GM19351 (cell line): ENCODE results near the gene SLC6A12.
"Not testable (repeated sequence)": the region's sequence is repeated elsewhere in the genome, so short reads cannot be mapped to it uniquely, and the experiment has no call there.

Experiments used
- ATAC-seq: cut with Tn5 transposase; IDR thresholded peaks from one replicate; pipeline ENCODE4 v1.9.1; 2021; ENCODE audit warnings: mild to moderate bottlenecking, moderate library complexity; ENCODE audit not compliant: unreplicated experiment

Gene SLC6A12

DNA sequence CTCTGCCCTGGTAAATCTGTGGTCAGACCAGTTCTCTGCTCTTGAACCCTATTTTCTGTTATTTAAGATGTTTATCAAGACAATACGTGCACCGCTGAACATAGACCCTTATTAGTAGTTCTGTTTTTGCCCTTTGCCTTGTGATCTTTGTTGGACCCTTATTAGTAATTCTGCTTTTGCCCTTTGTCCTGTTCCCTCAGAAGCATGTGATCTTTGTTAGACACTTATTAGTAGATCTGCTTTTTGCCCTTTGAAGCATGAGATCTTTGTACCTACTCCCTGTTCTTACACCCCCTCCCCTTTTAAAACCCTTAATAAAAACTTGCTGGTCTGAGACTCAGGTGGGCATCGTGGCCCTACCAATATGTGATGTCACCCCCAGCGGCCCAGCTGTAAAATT is 22.0 kb upstream of the SLC6A12 start:
- not testable (repeated sequence) for ATAC-seq

DNA sequence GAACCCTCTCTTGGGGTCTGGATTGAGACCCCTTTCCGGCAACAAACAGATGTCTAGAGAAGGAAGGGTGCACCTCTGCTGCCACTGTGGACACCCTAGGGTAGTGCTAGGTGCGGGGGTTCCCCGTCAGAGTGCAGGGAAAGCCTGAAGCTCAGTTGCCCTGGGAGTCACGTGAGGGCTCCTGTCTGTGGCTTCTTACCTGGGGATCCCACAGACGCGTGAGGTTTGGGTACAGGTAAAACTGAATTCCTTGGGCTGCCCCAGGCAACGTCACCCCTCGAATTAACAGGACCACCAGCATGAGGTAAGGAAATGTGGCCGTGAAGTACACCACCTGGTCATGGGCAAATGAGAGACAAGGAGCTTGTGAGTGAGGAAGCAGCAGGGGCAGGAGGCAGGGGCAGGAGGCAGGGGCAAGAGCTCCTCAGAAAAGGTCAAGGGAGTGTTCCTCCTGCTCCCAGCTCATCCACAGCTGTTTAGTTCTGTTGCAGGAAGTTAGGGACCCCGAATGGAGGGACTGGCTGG is 21.0 kb upstream of the SLC6A12 start:
- no peak for ATAC-seq

DNA sequence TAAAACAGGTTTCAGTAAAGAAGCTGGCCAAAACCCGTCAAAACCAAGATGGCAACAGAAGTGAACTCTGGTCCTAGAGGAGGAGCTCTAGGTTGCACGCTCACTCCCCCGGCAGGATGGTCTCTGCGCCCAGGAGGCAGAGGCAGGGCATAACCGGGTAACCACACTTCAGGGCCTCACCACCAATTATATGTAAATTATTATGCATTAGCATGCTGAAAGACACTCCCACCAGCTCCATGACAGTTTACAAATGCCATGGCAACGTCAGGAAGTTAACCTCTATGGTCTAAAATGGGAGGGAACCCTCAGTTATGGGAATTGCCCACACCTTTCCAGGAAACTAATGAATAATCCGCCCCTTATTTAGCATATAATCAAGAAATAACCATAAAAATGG is 20.1 kb upstream of the SLC6A12 start:
- ATAC-seq, result no peak

DNA sequence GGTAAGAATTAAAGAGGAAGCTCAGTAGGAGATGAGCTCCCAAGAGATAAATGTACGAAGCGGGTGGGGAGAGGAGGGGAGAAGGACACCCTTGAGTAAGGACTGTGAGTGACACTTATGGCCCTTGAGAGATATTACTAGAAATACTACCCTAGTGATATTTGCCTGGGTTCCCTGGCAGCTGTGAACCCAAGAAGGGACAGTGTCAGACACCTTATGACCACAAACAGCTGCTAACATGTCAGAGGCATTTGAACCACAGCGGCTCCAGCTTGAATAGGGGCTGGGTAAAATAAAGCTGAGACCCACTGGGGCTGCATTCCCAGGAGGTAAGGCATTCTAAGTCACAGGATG is 19.6 kb upstream of the SLC6A12 start:
- no peak for ATAC-seq

DNA sequence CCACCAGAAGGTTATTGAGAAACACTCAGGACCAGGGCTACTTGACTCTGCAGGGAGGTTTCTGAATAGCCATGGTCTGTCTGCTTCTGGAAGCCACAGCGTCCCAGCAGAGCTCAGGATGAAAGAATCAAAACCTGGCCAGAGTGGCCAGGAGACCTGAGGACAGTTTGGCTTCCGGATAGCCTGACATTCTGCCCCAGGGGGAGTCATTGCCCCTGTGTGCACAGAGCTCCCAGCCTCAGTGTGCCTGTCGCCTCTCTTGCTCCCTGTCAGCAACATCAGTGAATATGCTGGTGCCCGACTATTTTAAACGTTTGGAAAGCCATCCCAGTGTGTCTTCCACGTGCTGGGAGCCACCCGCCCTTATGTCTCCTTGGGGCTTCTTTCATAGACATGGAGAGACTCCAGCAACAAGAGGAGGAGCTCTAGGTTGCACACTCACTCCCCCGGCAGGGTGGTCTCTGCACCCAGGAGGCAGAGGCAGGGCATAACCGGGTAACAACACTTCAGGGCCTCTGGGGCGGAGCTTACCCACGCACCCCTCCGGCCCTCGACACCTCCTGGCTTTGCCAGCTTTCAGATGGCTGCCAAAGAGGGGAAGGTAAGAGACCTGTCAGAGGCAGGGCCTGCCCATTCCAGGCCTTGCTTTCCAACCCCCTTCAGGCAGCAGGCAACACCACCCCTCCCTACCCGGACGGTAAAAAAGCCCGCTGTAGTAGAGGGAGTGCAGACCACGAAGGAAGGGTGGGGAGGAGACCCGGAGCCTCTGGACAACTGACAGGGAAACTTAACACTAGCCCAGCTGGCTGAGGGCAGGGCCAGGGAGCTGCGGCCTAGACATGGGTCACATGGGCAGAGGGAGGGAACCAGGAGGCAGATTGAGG is 19.0 kb upstream of the SLC6A12 start:
- no peak for ATAC-seq

DNA sequence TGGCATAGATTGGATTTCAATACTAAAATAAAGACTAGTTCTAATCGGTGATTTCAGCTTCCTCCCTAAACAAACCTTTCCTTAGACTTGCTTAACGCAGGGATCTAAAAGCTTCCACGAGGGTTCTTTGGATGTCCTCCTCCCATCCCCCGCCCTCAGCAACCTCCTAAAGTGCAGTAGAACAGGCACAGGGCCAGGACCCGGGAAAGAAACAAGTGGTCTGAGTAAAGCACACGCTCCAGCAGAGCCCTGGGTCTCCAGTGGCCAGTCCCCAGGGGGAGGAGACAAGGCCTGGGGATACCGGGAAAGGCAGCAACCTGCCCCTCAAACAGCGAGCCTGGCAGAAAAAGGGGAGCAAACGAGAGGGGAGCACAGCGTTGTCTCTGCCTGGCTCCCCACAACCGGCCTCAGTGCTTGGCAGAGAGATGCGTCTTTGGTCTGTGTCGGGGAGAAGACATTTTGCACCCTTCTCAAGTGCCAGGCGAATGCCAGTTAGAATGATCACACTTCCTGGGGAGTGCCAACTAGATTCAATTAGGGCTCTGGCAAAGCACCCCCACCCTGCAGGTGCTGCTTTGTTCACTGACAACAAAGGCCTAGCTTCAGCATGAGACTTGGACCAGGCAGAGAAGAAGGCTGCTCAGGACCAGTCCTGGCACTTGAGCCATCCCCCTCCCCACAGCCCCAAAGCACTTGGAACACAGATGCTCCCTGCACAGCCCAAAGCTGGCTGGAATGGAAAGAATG is 17.1 kb upstream of the SLC6A12 start:
- ATAC-seq, result no peak

DNA sequence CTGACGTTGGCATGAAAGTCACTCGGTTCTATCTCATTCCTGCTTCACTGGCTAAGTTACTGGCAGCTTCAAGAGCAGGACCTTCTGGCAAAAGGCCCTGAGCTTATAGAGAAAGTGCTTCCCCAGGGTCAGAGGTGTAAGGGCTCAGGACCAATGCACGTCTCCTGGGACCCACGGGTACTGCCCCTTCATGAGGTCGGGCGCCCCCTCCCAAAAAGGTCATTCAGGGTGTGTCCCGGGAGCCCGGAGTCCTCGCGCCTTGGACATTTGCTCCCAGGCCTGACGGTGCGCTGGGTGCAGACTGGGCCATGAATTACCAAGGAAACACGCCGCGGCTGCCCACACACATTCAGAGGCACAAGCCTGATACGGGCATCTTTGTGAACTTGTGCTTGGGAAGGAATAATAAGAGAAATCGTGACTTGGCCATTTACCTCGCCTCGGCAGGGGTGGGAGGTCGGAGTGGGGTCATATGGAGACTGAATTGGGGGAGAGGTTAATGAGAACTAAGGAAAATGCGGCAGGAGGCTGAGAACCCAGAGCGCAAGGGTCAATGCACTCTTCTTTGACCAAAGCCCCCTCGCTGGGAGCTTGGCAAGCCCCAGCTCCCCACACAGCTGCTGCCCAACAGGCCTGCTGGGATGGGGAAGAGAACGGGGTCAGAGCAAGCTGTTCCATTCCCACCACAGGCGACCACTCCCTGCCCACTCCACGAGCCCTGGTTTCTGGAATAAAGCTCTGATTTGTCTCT is 15.7 kb upstream of the SLC6A12 start:
- ATAC-seq, result no peak

DNA sequence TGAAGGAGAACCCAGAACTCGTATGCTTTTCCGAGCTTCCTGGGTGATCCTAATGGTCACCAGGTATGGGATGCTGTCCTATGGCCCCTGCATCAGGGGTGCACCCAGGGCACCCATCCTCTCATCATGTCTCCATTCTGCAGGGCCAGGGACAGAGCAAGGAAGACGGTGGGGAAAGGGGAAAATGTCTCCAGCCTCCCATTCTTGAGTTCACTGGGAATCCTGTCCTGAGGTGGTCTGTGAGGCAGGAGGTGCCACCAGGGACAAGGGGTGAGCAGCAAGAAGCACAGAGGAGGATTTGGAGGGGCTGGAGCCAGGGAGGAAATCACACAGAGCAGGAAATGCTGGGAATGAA is 14.9 kb upstream of the SLC6A12 start:
- ATAC-seq, result no peak

DNA sequence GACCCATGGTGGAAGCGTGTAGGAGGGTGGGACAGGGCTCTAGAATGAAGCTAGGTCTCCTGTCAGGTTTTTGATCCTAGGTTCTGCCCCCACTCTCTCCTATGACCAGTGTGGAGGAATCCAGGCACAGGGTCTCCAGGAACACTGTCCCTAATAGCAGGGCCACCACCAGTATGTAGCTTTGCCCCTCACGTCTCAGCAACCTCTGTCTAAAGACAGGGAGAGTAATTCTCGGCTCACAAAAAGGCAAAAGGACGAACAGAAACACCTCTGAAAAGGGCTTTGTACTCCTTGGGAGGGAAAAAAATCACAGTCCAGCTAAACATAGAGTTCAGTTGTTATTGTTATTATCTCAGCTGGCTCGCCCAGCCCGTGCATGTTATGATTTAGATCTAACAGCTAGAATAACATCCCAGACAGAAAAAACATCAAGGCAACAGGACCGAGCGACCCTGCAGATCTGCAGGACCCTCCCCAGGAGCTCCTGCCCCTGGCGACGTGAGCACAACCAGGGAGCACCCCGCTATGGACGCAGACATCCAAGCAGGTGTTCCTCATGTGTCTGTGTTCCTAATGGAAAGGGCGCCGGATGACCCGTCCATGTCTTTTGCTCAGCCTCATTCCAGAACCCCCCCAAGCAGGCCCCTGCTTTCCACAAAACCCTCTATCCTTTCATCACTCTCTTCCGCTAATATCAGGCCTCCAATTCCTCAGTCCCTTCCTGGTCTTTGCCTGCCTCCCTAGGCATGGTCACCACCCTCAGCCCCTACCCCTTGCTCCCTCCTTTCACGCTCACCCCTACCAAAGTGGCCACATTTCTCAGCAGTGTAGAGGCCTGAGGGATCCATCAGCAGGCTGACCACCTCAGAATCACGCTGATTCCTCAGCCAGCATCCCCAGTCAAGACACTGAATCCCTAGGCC is 14.2 kb upstream of the SLC6A12 start:
- ATAC-seq, result no peak

DNA sequence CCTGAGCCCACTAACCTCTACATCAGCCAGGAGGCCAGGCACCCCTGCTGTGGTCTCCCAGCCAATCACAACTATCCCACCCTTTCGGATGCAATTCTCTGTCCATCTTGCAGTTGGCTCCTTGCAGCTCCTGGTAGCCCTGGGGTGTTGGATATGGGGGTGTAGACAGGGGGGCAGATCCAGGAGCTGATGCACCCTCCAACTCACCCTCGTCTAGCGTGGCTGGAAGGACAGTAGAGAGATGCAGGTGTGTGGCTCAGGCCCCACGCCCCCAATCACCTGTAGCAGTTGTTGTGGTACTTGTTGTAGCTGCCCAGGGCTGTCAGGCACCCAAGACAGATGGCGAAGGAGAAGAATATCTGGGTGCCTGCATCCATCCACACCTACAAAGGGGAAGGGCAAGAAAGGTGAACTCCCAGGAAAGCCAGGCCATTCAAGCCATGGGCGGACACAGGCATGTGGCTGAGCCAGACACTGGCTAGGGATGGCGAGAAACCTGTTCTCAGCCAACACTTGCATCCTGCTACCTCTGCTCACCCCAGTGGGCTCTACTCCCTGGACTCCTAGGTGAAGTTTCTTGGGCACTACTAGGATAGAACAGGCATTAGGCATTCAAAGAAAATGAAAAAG is 13.4 kb upstream of the SLC6A12 start:
- ATAC-seq, result no peak

DNA sequence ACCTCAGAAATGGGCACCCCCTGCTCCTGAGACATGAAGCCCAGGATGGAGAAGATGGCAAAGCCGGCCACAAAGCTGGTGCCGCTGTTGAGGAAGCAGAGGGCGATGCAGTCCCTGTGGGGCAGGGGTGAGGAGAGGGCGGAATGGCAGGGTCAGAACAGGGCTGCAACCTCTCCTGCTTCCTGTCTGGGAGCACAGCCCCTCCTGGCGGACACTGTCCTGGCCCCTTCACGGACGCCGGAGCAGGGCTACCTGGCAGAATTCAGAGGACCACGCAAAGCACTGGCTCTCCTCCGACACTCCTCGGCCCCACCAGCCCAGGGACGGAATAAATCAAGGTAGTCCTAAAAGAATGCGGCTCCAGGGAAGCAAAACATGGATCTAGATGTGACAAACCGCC is 12.4 kb upstream of the SLC6A12 start:
- ATAC-seq, result no peak

DNA sequence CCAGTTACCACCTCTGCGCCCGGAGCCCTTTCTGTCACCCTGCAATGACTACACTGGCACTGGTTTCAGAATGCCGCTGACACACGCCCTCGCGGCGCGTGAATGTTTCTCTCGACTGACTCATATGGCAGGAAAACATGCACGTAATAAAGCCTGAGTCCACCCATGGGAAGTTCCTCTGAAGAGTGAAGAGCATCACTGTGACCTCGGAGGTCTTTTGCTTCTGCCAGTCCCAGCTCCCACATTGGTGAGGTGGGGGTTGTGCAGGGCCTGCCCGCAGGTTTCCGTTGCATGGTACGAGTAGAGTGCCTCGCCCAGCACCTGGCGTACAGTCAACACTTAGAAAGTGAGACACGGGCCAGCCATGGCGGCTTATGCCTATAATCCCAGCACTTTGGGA is 11.1 kb upstream of the SLC6A12 start:
- no peak for ATAC-seq

DNA sequence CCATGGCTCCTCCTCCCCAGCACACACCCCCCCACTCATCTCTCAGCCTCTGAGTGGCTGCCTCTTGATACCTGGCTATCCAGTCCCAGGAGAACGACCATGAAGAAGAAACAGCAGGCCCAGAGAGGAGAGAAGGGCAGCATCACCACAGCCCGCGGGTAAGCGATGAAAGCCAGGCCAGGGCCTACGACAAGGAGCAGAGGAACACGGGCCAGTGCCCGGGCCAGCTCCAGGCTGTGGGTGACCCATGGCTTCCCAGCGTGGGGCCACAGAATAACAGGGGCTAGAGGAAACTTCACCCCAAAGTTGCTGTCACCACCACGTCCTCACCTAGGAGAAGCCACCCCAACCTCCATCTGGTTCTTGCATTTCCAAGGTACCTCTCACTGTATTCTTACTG is 10.4 kb upstream of the SLC6A12 start:
- ATAC-seq, result no peak

DNA sequence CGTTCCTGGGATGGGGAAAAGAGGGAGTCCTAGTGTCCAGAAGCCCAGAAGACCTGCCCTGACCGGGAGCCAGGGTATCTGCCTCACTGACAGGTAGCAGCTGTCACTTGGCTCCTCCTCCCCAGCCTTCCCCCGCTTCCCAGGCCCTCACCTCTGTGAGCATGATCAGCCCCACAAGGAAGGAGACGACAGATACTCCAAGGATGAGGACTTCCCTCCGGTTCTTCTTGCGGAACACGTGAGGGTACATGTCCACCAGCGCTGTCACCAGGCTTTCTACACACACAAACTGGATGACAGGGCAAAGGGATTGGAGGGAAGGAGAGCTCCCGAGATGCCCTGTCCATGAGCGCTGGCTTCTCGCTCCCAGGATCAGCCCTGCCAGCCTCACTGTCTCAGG is 9.9 kb upstream of the SLC6A12 start:
- no peak for ATAC-seq

DNA sequence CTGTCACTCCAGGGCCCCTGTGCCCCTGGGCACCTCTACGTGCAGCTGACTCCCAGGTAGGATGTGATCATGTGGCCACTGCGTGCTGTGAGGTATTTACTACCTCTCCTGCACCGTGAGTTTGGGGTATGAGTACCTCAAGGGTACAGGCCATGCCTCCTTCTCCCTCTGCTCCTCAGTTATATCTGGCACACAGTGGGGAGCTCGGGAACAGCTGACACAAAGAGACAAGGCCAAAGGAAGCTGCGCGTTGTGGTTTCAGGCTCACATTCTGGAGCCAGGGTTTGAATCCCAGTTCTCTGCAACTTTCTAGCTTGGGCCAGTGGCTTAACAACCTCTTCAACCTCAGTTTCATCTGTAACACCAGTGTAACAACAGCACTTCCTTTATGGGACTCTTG is 7.8 kb upstream of the SLC6A12 start:
- ATAC-seq, result no peak

DNA sequence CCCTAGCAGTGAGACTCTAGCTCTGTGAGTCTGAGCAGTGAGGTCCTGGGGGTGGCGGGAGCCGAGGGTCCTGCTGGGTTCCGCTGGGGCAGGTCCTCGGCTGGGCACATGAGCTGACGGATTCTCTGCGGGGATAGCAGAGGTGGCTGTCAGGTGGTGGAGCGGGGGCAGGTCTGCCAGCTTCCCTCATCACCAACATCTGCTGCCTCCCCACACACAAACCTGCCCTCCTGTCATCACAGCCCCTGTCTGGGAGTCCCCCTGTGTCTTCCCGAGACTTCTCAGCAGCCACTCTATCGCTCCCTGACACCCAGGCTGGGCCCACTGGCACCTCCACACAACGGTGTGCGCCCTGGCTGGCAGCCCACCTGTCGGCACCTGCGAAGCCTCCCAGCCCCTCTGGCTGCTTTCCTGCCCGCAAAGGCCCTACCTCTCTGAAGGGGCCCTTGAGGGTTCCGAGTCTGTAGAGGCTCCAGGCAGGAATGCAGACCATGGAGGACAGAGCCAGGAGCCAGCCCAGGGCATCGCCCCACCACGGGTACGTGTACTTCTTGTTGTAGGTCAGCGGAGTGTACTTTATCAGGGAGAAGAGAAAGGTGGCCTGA is 7.1 kb upstream of the SLC6A12 start:
- ATAC-seq, result no peak

DNA sequence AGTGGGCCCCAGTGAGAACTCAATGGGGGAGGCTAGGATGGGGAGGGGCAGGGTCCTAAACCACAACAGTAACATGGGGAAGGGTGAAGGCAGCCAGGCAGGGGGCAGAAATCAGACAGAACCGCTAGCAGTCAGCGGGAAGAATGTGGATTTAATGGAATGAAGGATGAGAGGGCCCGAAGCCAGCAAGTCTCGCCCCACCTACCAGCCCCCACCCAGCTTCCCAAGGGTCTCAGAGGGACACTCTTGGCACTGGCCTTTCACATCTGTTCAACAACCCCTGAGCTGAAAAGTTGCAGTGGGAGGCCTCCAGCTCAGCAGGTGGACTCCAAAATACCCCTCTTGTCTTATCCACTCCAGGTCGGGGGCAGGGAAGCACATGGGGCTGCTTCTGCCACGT is 6.5 kb upstream of the SLC6A12 start:
- no peak for ATAC-seq

DNA sequence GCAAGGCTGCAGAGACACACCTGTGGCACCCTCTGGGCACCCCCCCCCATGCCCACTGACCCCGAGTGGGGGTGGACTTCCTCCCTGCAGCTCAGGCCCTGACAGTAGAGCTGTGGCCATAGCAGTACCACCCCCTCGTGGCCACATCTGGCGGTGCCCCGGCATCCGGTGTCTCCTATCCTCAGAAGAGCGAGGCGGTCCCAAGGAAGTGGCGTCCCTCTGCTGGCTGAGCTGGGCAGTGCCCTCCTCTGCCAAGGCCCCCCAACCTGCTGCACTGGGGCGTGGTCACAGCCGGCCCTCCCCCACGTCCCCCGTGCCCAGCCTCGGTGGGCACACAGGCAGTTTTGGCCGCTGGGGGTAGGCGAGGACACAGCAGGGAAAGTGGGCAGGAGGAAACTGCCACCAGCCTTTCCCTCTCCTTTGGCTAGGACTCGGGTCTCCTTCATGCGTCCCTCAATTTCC is 6.0 kb upstream of the SLC6A12 start:
- peak; percentile 83 for ATAC-seq
